GM12872 (cell line): ENCODE results near the gene CORO2B.

Experiments
- CTCF ChIP-seq: IDR thresholded peaks from 3 replicates; pipeline ENCODE4 v1.5.1; 2011; ENCODE audit warnings: low read depth, mild to moderate bottlenecking, low read length, moderate library complexity; ENCODE audit not compliant: insufficient read depth

Gene CORO2B

GRCh38 chr15:68566377-68566954 lies 12.3 kb upstream of the CORO2B start:
- TF ChIP-seq CTCF, result no peak

GRCh38 chr15:68567345-68567744 lies 11.4 kb upstream of the CORO2B start:
- no peak for TF ChIP-seq CTCF

DNA sequence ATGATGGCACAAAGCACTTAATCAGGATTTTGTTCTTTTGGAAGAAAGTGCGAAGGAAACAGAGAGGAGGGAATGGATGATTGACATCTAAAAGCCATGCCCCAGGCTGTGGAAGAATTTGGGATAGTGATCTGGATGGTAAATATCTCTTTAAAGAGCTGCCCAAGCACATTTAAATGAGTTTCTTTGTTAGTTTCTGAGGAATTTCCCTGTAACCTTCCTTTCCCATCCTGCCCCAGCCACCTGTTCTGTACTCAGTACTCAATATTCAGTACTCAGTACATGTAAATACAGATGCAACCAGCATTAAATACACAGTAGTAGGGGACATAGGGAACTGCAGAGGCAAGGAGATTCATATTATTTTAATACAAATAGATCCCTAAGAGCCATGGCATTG lies 7.8 kb upstream of the CORO2B start:
- TF ChIP-seq CTCF, result no peak

DNA sequence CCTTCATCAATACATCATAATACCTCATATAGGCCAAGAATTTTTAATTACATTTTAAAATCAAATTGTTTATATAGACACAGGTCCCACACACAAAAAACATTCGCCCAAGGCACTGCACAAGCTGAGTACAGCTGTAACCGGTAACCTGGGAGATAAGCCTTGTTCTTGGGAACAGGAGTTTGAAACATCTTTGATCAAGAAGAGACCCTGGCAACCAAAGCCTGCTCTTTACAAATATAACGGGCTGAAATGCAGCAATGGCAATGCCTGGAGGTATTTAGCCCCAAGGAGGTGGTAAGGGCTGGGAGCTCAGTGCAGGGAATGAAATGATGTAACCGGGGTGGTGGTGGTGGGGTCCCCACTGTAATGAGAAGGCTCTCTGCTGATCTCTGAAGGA lies 7.2 kb upstream of the CORO2B start:
- no peak for TF ChIP-seq CTCF

- no peak for TF ChIP-seq CTCF
These were observed 6.5 kb upstream of the CORO2B start for GRCh38 chr15:68572309-68572708.

DNA sequence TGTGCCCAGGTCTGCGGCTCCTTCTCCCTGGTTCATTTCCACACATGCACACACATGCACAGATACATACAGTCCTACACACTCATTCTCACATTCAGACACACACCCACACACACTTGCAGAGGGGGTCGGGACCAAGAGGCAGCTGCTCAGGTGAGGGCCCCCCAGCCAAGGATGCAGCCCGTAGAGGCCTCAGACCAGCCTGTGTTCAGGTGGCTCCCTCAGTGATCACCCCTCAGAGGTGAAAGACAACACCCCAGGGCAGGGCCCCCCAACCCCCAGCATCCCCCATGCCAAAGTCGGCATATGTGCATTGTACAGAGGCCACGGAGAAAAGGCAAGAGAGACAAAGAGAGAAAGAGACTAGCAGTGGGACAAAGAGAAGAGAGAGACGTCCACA lies 5.9 kb upstream of the CORO2B start:
- TF ChIP-seq CTCF, result no peak

GRCh38 chr15:68574046-68574445 lies 4.7 kb upstream of the CORO2B start:
- no peak for TF ChIP-seq CTCF
